B cell (primary cell): ENCODE results near the gene LTB4R. TPM values are rescaled to one million over a fixed set of nuclear protein-coding genes. Genes with fewer than 3 reads are reported as not detected.

Experiments
- ATAC-seq: fragments of 200-7000 bp; cut with Tn5 transposase; one replicate; pipeline ENCODE4 v1.10.0; 2021; ENCODE audit warnings: low read depth, mild to moderate bottlenecking, moderate number of reproducible peaks, moderate library complexity
- CTCF ChIA-PET: fragments of 350-600 bp; sonication (Branson Sonifier 250); formaldehyde crosslinking; loops from one replicate; lab custom pipeline; 2021; ENCODE audit warnings: antibody characterized with exemption, inconsistent platforms; lab: Charles Lee
- POLR2A ChIA-PET: fragments of 350-600 bp; sonication (Branson Sonifier 250); formaldehyde crosslinking; loops from one replicate; lab custom pipeline; 2021; ENCODE audit warnings: antibody characterized with exemption; lab: Charles Lee
- DNase-seq: peaks from one replicate; pipeline ENCODE4 v3.0.0; 2013
- H2AFZ ChIP-seq: 2 replicates; pipeline ENCODE4 v1.6.1; 2012; ENCODE audit warnings: mild to moderate bottlenecking, low read depth, low read length; ENCODE audit not compliant: insufficient read depth, poor library complexity, severe bottlenecking
- H3K27ac ChIP-seq, 2 donors: 1 replicate in 1 of 2; 2 replicates in 1 of 2; pipeline ENCODE4 v1.5.1; 2012 to 2013; ENCODE audit warnings: low read length in 2 of 2, mild to moderate bottlenecking in 2 of 2, moderate library complexity in 1 of 2
- H3K27me3 ChIP-seq, 4 experiments: fragments of 200-600 bp in 1 of 4; sonication (generic) in 1 of 4; replicated peaks in 1 of 4; 1 replicate in 2 of 4; 2 replicates in 2 of 4; pipeline versions ENCODE4 v1.6.1 to v1.7.0; 2013 to 2016; ENCODE audit warnings: low read length in 3 of 4, mild to moderate bottlenecking in 2 of 4, mixed read lengths in 1 of 4, moderate library complexity in 1 of 4; ENCODE audit not compliant: insufficient read depth in 4 of 4, control insufficient read depth in 3 of 4; ENCODE audit errors: control extremely low read depth in 1 of 4
- H3K36me3 ChIP-seq, 2 experiments: replicated peaks in 1 of 2; 1 replicate in 1 of 2; 2 replicates in 1 of 2; pipeline versions ENCODE4 v1.6.1 to v1.7.1; 2013; ENCODE audit warnings: low read length in 1 of 2; ENCODE audit not compliant: insufficient read depth in 2 of 2, control insufficient read depth in 1 of 2; ENCODE audit errors: control extremely low read depth in 1 of 2, extremely low read depth in 1 of 2
- H3K4me1 ChIP-seq, 2 donors: fragments of 200-600 bp in 1 of 2; sonication (generic) in 1 of 2; 1 replicate in 1 of 2; 2 replicates in 1 of 2; pipeline versions ENCODE4 v1.5.1 to v1.6.1; 2013 to 2017; ENCODE audit warnings: low read length in 2 of 2; ENCODE audit not compliant: control insufficient read depth in 2 of 2, insufficient read depth in 2 of 2
- H3K4me2 ChIP-seq: replicated peaks from 2 replicates; pipeline ENCODE3; 2012; ENCODE audit warnings: mild to moderate bottlenecking, low read depth, low read length; ENCODE audit not compliant: poor library complexity, severe bottlenecking
- H3K4me3 ChIP-seq, 5 experiments: fragments of 200-600 bp in 1 of 5; sonication (generic) in 1 of 5; 1 replicate in 3 of 5; 2 replicates in 2 of 5; pipeline versions ENCODE4 v1.5.1 to v1.7.0; 2011 to 2016; ENCODE audit warnings: low read length in 4 of 5, mild to moderate bottlenecking in 4 of 5, low read depth in 2 of 5, control low read depth in 1 of 5, moderate library complexity in 1 of 5; ENCODE audit not compliant: insufficient read depth in 1 of 5; ENCODE audit errors: control extremely low read depth in 1 of 5, extremely low read depth in 1 of 5
- H3K79me2 ChIP-seq: fragments of 200-600 bp; sonication (generic); one replicate; pipeline ENCODE4 v1.6.0; 2016; ENCODE audit warnings: low read length; ENCODE audit not compliant: control insufficient read depth, insufficient read depth
- H3K9ac ChIP-seq: fragments of 200-600 bp; sonication (generic); 2 replicates; pipeline ENCODE4 v1.6.1; 2017; ENCODE audit warnings: mild to moderate bottlenecking, low read length, moderate library complexity
- H3K9me3 ChIP-seq, 3 donors: one replicate each; pipeline versions ENCODE4 v1.6.1 to v1.7.1; 2013; ENCODE audit warnings: low read length in 2 of 3; ENCODE audit not compliant: control insufficient read depth in 2 of 3, insufficient read depth in 1 of 3; ENCODE audit errors: control extremely low read depth in 1 of 3
- H4K20me1 ChIP-seq: 2 replicates; pipeline ENCODE4 v1.6.0; 2012; ENCODE audit warnings: mild to moderate bottlenecking, low read length; ENCODE audit not compliant: insufficient read depth, control insufficient read depth, poor library complexity, severe bottlenecking
- H3K27ac Mint-ChIP-seq: one replicate; pipeline ENCODE4 v1.8.0; 2021; ENCODE audit warnings: mixed read lengths
- H3K27me3 Mint-ChIP-seq: one replicate; pipeline ENCODE4 v1.8.0; 2021; ENCODE audit warnings: mixed read lengths
- H3K4me1 Mint-ChIP-seq: one replicate; pipeline ENCODE4 v1.8.0; 2021; ENCODE audit warnings: mixed read lengths
- H3K4me3 Mint-ChIP-seq: one replicate; pipeline ENCODE4 v1.8.0; 2021; ENCODE audit warnings: mixed read lengths
- H3K9me3 Mint-ChIP-seq: one replicate; pipeline ENCODE4 v1.8.0; 2022; ENCODE audit warnings: mixed read lengths; ENCODE audit not compliant: insufficient read depth
- EZH2 ChIP-seq: IDR thresholded peaks from 2 replicates; pipeline ENCODE4 v1.6.1; 2012; ENCODE audit warnings: borderline replicate concordance, low read depth, mild to moderate bottlenecking, moderate library complexity, low read length; ENCODE audit not compliant: insufficient read depth, poor library complexity, severe bottlenecking
- WGBS: methylation state at CpG from one replicate; pipeline ENCODE4 v1.1.5; 2013; ENCODE audit warnings: missing lambda C conversion rate; ENCODE audit not compliant: insufficient coverage; 5-methylcytosine and 5-hydroxymethylcytosine counted together
- intact Hi-C: fragments of 100-400 bp; cut with micrococcal nuclease; formaldehyde crosslinking; loops from one replicate; pipeline ENCODE4 v1.10.0; 2022
- polyA plus RNA-seq: library from polyadenylated mRNA; depleted of rRNA; stranded (reverse); fragments of >200 nt; gene quantifications from 2 replicates; pipeline ENCODE4 v1.2.3, GENCODE V29; 2012
- total RNA-seq, 2 donors: library from RNA; stranded (reverse); fragments of 120-200 nt in 1 of 2; gene quantifications; 1 replicate in 1 of 2; 2 replicates in 1 of 2; pipeline versions ENCODE4 v1.2.3 to v1.2.4, GENCODE V29; 2013 to 2022
- TF ChIP-seq, protein P1 (sequence below): fragments of 200-600 bp; IDR thresholded peaks from one replicate; pipeline ENCODE4 v1.8.0; 2022; ENCODE audit warnings: antibody characterized with exemption, mild to moderate bottlenecking

The LTB4R gene
- total and polyA plus RNA-seq, 2 donors (not counting 1 experiment from before 2014, with no cell fraction given), result 8.8 to 19.1 TPM

DNA sequence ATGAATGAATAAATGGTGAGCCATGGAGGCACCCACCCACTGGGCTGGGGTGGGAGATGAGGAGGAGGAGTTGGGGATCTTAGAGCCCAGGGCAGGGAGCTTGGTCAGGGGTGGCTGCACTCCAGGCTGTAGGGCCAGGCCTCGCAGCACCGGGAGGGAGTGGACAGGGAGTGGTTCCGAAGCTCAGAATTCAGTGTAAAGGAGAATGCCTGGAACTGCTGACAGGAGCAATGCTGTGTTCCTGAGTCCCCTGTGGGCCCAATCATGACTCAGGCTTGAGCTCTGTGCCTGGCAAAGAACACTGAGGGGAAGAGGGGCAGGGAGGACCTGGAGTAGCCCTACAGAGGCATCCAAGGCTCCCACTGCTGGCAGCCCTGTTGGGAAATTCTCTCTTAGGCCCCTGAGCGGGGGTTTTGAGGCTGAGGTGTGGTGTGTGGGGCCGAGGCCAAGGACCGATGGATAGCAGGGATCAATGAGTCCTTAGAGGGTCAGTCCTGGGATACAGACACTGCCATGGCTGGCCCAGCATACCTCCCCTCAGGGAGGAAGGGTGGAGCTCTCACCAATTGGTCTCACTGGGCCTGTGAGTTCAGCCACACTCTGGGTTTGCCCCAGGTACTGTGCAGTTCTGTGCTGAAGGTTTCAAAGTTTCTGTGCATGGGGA is 30.4 kb upstream of the LTB4R start:
- peak overlapping the region; percentile 93 for H3K27ac Mint-ChIP-seq
- Histone ChIP-seq H2AFZ (no peak overlapping the region), H3K36me3 (no peaks in the 10 kb centered on the region), H4K20me1 (no peaks in the 10 kb centered on the region), H3K4me1 (peaks cover 38 to 58% of the 10 kb centered on the region in 2 donors), H3K9ac (no peak overlapping the region), H3K79me2 (peaks cover 40% of the 10 kb centered on the region), H3K4me3 (no peak overlapping the region), H3K27me3 (no peaks in the 10 kb centered on the region), H3K9me3 (peaks cover 0 to 10% (median 0%) of the 10 kb centered on the region in 3 donors), H3K4me2 (no peak overlapping the region), H3K27ac (no peak overlapping the region)
- DNase-seq, result no peak
- no peaks in the 10 kb centered on the region for H3K9me3 Mint-ChIP-seq
- peaks cover 58% of the 10 kb centered on the region for H3K4me1 Mint-ChIP-seq
- H3K4me3 Mint-ChIP-seq, result no peak overlapping the region
- CTCF ChIA-PET, result interaction anchor here (1.1 to 7.1 kb wide), 10 partner anchors 9 to 150 kb away, joined by 3 to 93 read pairs (median 8); partner anchors contain the start of genes CIDEB, DHRS1, IPO4 and MDP1
- POLR2A ChIA-PET, result interaction anchor here (0.8 to 2.0 kb wide), 2 partner anchors 10 to 42 kb away, joined by 3 to 8 read pairs; partner anchors contain the start of gene RABGGTA
- TF ChIP-seq, protein P1, sequence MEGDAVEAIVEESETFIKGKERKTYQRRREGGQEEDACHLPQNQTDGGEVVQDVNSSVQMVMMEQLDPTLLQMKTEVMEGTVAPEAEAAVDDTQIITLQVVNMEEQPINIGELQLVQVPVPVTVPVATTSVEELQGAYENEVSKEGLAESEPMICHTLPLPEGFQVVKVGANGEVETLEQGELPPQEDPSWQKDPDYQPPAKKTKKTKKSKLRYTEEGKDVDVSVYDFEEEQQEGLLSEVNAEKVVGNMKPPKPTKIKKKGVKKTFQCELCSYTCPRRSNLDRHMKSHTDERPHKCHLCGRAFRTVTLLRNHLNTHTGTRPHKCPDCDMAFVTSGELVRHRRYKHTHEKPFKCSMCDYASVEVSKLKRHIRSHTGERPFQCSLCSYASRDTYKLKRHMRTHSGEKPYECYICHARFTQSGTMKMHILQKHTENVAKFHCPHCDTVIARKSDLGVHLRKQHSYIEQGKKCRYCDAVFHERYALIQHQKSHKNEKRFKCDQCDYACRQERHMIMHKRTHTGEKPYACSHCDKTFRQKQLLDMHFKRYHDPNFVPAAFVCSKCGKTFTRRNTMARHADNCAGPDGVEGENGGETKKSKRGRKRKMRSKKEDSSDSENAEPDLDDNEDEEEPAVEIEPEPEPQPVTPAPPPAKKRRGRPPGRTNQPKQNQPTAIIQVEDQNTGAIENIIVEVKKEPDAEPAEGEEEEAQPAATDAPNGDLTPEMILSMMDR, result no peak
- no peak for TF ChIP-seq EZH2
- WGBS, result 98% methylated on average over 6 of the region's 6 CpGs
- no peak for ATAC-seq
- intact Hi-C loops, result no loop called here
- no peaks in the 10 kb centered on the region for H3K27me3 Mint-ChIP-seq

DNA sequence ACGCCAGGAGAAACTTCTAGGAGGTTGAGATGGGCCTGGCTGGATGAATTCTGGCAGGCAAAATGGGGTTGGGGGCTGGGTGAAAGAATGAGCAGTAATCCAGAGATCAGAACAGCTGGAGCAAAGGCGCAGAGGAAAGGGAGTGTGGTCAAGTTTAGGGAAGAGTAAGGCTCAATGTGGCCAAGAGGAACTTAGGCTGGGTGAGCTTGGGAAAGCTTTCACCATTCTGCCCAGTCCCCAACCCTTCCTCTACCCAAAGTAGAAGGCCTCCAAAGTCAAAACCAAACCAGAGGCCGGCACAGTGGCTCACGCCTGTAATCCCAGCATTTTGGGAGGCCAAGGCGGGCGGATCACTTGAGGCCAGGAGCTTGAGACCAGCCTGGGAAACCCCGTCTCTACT is 29.7 kb upstream of the LTB4R start:
- intact Hi-C loops, result no loop called here
- TF ChIP-seq, protein P1, result no peak
- no peak for TF ChIP-seq EZH2
- no peak overlapping the region for H3K9ac ChIP-seq
- H3K27ac ChIP-seq, result no peak overlapping the region
- peaks cover 39% of the 10 kb centered on the region for H3K79me2 ChIP-seq
- no peaks in the 10 kb centered on the region for H3K27me3 Mint-ChIP-seq
- no peak overlapping the region for H3K4me2 ChIP-seq
- H3K4me3 ChIP-seq, result no peak overlapping the region
- ChIA-PET CTCF (interaction anchor here (1.0 to 7.1 kb wide), 5 partner anchors 10 to 39 kb away, joined by 4 to 93 read pairs (median 21); partner anchors contain the start of genes CIDEB, DHRS1, NOP9 and RABGGTA), POLR2A (interaction anchor here (0.6 to 1.5 kb wide), 3 partner anchors 11 to 43 kb away, joined by 3 to 7 read pairs (median 3); partner anchors contain the start of gene RABGGTA)
- no peak for DNase-seq
- H3K9me3 Mint-ChIP-seq, result no peaks in the 10 kb centered on the region
- H3K4me3 Mint-ChIP-seq, result no peak overlapping the region
- H3K27me3 ChIP-seq, result no peaks in the 10 kb centered on the region
- H3K4me1 ChIP-seq, result peaks cover 38 to 58% of the 10 kb centered on the region in 2 donors
- H3K4me1 Mint-ChIP-seq, result peaks cover 55% of the 10 kb centered on the region
- H2AFZ ChIP-seq, result no peak overlapping the region
- H3K9me3 ChIP-seq, result peaks cover 0 to 10% (median 0%) of the 10 kb centered on the region in 3 donors
- no peaks in the 10 kb centered on the region for H4K20me1 ChIP-seq
- H3K27ac Mint-ChIP-seq, result peak overlapping the region; percentile 62
- H3K36me3 ChIP-seq, result no peaks in the 10 kb centered on the region
- 98% methylated on average over 3 of the region's 7 CpGs for WGBS
- ATAC-seq, result no peak
